Astrocyte of the cerebellum (primary cell): ENCODE data around the gene PARD3B.

Experiments
- DNase-seq: peaks from one replicate; pipeline ENCODE4 v3.0.0-alpha.2; 2011; ENCODE audit warnings: low read depth
- H3K4me3 ChIP-seq: 2 replicates; pipeline ENCODE4 v1.5.1; 2011; ENCODE audit warnings: mild to moderate bottlenecking, low read depth, low read length, moderate library complexity
- in situ Hi-C: cut with HindIII; loops from 2 replicates; pipeline ENCODE4 v1.10.0; 2017; ENCODE audit warnings: low sequenced_read_pairs
- TF ChIP-seq, protein P1 (sequence below): IDR thresholded peaks from 2 replicates; pipeline ENCODE4 v1.5.1; 2012; ENCODE audit warnings: low read length, low read depth, moderate library complexity, mild to moderate bottlenecking; ENCODE audit errors: missing control alignments

The PARD3B gene

DNA sequence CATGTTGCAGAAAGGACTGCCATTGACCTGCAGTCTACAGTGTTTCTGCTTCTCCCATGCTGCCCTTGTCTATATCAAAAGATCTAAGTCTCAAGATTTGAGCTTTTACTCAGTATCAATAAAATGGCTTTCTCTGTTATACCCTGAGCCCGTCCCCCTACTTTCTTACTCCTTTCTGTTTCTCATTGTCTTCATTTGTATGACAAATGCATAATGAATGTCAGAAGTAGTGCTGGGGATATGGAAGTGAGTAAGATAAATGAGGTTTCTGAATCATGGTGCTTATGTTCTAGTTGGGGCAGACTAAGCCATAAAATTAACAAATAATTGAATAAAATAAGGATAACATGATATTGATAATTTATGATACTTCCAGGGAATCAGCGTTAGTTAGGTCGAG lies 128.6 kb downstream of the PARD3B start:
- H3K4me3 ChIP-seq, result no peak overlapping the region
- TF ChIP-seq, protein P1, sequence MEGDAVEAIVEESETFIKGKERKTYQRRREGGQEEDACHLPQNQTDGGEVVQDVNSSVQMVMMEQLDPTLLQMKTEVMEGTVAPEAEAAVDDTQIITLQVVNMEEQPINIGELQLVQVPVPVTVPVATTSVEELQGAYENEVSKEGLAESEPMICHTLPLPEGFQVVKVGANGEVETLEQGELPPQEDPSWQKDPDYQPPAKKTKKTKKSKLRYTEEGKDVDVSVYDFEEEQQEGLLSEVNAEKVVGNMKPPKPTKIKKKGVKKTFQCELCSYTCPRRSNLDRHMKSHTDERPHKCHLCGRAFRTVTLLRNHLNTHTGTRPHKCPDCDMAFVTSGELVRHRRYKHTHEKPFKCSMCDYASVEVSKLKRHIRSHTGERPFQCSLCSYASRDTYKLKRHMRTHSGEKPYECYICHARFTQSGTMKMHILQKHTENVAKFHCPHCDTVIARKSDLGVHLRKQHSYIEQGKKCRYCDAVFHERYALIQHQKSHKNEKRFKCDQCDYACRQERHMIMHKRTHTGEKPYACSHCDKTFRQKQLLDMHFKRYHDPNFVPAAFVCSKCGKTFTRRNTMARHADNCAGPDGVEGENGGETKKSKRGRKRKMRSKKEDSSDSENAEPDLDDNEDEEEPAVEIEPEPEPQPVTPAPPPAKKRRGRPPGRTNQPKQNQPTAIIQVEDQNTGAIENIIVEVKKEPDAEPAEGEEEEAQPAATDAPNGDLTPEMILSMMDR, result no peak
- in situ Hi-C loops, result no loop called here
- no peak for DNase-seq

- in situ Hi-C loops, result no loop called here
- TF ChIP-seq, protein P1, result no peak
- no peak overlapping the region for H3K4me3 ChIP-seq
- no peak for DNase-seq
Measured at GRCh38 chr2:204678031-204678430, 132.8 kb downstream of the PARD3B start.

- in situ Hi-C loops, result no loop called here
- DNase-seq, result no peak
- TF ChIP-seq, protein P1, result no peak
- no peak overlapping the region for H3K4me3 ChIP-seq
Measured at GRCh38 chr2:204680576-204680975, 135.3 kb downstream of the PARD3B start.

GRCh38 chr2:204681412-204681811 lies 136.1 kb downstream of the PARD3B start:
- DNase-seq, result no peak
- TF ChIP-seq, protein P1, result no peak
- no peak overlapping the region for H3K4me3 ChIP-seq
- in situ Hi-C loops, result no loop called here

DNA sequence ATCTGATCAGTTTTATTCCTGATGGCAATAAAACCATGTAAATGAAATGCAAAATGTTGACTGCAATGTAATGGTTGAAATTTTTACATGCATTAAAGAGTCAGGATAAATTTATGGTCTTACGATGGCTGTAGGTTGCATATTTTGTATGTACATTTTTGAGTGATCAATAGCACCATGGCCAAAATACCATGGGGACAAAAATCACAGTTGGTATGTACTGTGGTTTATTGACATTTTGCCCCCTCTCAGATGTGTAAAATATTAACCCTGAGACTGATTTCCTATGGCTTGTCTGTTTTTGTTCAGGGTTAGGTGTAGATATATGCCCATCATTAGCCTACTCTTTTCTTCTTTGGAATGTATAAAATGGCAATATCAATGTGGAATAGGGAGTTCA lies 138.1 kb downstream of the PARD3B start:
- in situ Hi-C loops, result no loop called here
- DNase-seq, result no peak
- H3K4me3 ChIP-seq, result no peak overlapping the region
- TF ChIP-seq, protein P1, result no peak

DNA sequence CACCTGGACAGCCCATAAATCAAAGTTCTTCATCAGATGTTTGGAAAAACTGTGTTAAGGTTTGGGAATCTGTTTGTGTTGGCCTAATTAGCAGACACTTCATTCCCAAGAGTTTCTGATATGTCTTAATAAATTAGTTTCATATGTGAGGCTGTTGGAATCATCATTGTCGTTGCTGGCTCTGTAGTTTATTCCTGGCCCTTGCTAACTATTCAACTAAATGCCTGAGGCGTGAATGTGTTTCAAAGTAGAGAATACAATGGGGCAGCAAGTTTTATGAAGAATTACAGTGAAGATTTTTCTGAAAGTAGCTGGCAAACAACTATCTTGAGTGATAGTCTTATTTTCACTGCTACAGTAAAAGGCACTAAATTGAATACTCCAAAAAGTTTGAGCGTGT lies 141.1 kb downstream of the PARD3B start:
- no peak overlapping the region for H3K4me3 ChIP-seq
- DNase-seq, result no peak
- TF ChIP-seq, protein P1, result no peak
- in situ Hi-C loops, result no loop called here

- H3K4me3 ChIP-seq, result no peak overlapping the region
- in situ Hi-C loops, result no loop called here
- DNase-seq, result no peak
- TF ChIP-seq, protein P1, result no peak
Measured at GRCh38 chr2:204687776-204688175, 142.5 kb downstream of the PARD3B start.
